Hepatocyte (in vitro differentiated cells): Measurements from ENCODE around the gene ATXN10. TPM values are rescaled to one million over a fixed set of nuclear protein-coding genes. Genes with fewer than 3 reads are reported as not detected.

Source experiments
- DNase-seq: peaks from one replicate; pipeline ENCODE4 v3.0.0-alpha.2; 2016; ENCODE audit warnings: low spot score
- H2AFZ ChIP-seq: fragments of 200-600 bp; sonication (generic); 2 replicates; pipeline ENCODE4 v1.6.0; 2016; ENCODE audit warnings: antibody characterized with exemption, mild to moderate bottlenecking
- H3K27ac ChIP-seq: fragments of 200-600 bp; sonication (generic); 2 replicates; pipeline ENCODE4 v1.5.1; 2016; ENCODE audit warnings: mild to moderate bottlenecking
- H3K27me3 ChIP-seq: fragments of 200-600 bp; sonication (generic); 2 replicates; pipeline ENCODE4 v1.6.1; 2016
- H3K36me3 ChIP-seq: fragments of 200-600 bp; sonication (generic); replicated peaks from 2 replicates; pipeline ENCODE4 v1.5.1; 2016; ENCODE audit warnings: low read depth; ENCODE audit not compliant: insufficient read depth
- H3K4me1 ChIP-seq: fragments of 200-600 bp; sonication (generic); 2 replicates; pipeline ENCODE4 v1.5.1; 2016; ENCODE audit warnings: mild to moderate bottlenecking, moderate library complexity; ENCODE audit not compliant: insufficient read depth
- H3K4me2 ChIP-seq: fragments of 200-600 bp; sonication (generic); 2 replicates; pipeline ENCODE4 v1.6.0; 2016
- H3K4me3 ChIP-seq: fragments of 200-600 bp; sonication (generic); 2 replicates; pipeline ENCODE4 v1.5.1; 2016; ENCODE audit warnings: mild to moderate bottlenecking
- H3K79me2 ChIP-seq: fragments of 200-600 bp; sonication (generic); 2 replicates; pipeline ENCODE4 v1.6.0; 2017; ENCODE audit warnings: mild to moderate bottlenecking
- H3K9me2 ChIP-seq: fragments of 200-600 bp; sonication (generic); replicated peaks from 2 replicates; pipeline ENCODE4 v1.6.0; 2017; ENCODE audit warnings: mild to moderate bottlenecking; ENCODE audit not compliant: insufficient read depth
- H3K9me3 ChIP-seq: fragments of 200-600 bp; sonication (generic); 2 replicates; pipeline ENCODE4 v1.5.1; 2016; ENCODE audit warnings: low read depth, mild to moderate bottlenecking
- H4K20me1 ChIP-seq: fragments of 200-600 bp; sonication (generic); 2 replicates; pipeline ENCODE4 v1.6.0; 2016; ENCODE audit warnings: mild to moderate bottlenecking; ENCODE audit not compliant: insufficient read depth, poor library complexity, severe bottlenecking
- EZH2 ChIP-seq: fragments of 200-600 bp; sonication (generic); IDR thresholded peaks from 2 replicates; pipeline ENCODE4 v1.6.1; 2016; ENCODE audit warnings: antibody characterized with exemption, mild to moderate bottlenecking, borderline replicate concordance
- EZH2phosphoT487 ChIP-seq: fragments of 200-600 bp; sonication (generic); IDR thresholded peaks from one replicate; pipeline ENCODE4 v1.6.1; 2018; ENCODE audit warnings: antibody characterized with exemption, mild to moderate bottlenecking, low read depth, moderate library complexity; ENCODE audit not compliant: unreplicated experiment, severe bottlenecking
- WGBS: methylation state at CpG from one replicate; pipeline ENCODE4 v1.1.6; 2016; ENCODE audit warnings: low lambda C conversion rate; ENCODE audit errors: missing lambda C conversion rate; 5-methylcytosine and 5-hydroxymethylcytosine counted together
- microRNA-seq: library from miRNA; unstranded; fragments of <30 nt; microRNA quantifications from one replicate; pipeline ENCODE4, GENCODE V29; 2017
- polyA plus RNA-seq: library from polyadenylated mRNA; unstranded; fragments of >200 nt; fragmentation: Nextera tagmentation; extraction: Ambion mirVana; gene quantifications from 2 replicates; pipeline ENCODE4 v1.2.1, GENCODE V29; 2016
- small RNA-seq: library from RNA; depleted of rRNA; stranded (forward); fragments of <200 nt; gene quantifications from one replicate; pipeline ENCODE3, GENCODE V24; 2014
- total RNA-seq: library from RNA; depleted of rRNA; stranded (reverse); fragments of >200 nt; gene quantifications from 2 replicates; pipeline ENCODE4 v1.2.3, GENCODE V29; 2014
- TF ChIP-seq, protein P1 (sequence below): fragments of 200-600 bp; sonication (generic); IDR thresholded peaks from 2 replicates; pipeline ENCODE4 v1.5.1; 2016; ENCODE audit warnings: antibody characterized with exemption, mild to moderate bottlenecking; ENCODE audit not compliant: poor library complexity

Gene ATXN10
- total and polyA plus RNA-seq, 2 experiments from 2014 or later = 141 to 186 TPM

DNA sequence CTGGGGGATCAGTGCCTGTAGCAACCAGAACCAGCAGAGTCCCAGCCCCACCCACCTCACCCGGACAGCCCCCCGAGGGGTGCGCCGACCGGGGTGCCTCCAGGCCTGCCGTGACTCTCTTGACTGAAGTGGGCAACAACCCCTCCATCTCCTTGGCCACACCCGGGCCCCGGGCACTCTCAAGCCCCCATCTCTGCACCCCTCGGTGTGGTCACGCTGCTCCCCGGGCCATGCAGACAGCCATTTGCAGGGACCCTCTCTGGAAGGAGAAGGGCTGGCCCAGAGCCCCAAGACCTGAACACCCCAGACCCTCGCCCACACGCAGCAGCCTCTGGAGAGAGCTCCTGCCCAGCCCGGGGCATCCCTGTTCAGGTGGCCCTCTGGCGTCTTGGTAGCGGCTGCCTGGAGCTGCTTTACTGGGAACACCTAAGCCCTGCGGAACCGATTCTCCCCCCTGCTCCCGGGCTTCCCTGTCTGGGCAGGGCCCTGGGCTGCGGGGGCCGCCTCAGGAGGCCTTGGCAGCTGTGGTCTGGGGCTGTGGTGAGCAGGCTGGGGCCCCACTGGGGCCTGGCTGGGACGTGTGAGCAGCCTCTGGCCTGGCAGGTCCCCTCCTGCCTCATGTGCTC, 220.5 kb downstream of the ATXN10 start:
- TF ChIP-seq EZH2 (no peak), EZH2phosphoT487 (no peak)
- TF ChIP-seq, protein P1, sequence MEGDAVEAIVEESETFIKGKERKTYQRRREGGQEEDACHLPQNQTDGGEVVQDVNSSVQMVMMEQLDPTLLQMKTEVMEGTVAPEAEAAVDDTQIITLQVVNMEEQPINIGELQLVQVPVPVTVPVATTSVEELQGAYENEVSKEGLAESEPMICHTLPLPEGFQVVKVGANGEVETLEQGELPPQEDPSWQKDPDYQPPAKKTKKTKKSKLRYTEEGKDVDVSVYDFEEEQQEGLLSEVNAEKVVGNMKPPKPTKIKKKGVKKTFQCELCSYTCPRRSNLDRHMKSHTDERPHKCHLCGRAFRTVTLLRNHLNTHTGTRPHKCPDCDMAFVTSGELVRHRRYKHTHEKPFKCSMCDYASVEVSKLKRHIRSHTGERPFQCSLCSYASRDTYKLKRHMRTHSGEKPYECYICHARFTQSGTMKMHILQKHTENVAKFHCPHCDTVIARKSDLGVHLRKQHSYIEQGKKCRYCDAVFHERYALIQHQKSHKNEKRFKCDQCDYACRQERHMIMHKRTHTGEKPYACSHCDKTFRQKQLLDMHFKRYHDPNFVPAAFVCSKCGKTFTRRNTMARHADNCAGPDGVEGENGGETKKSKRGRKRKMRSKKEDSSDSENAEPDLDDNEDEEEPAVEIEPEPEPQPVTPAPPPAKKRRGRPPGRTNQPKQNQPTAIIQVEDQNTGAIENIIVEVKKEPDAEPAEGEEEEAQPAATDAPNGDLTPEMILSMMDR = no peak
- Histone ChIP-seq H3K27ac (no peak overlapping the region), H2AFZ (no peak overlapping the region), H3K4me1 (peaks cover 9% of the 10 kb centered on the region), H3K4me3 (no peak overlapping the region), H3K9me3 (no peaks in the 10 kb centered on the region), H3K4me2 (no peak overlapping the region), H3K36me3 (no peaks in the 10 kb centered on the region), H4K20me1 (no peaks in the 10 kb centered on the region), H3K9me2 (no peaks in the 10 kb centered on the region), H3K27me3 (no peaks in the 10 kb centered on the region), H3K79me2 (no peaks in the 10 kb centered on the region)
- no peak for DNase-seq
- 81% methylated on average over 22 of the region's 22 CpGs for WGBS

DNA sequence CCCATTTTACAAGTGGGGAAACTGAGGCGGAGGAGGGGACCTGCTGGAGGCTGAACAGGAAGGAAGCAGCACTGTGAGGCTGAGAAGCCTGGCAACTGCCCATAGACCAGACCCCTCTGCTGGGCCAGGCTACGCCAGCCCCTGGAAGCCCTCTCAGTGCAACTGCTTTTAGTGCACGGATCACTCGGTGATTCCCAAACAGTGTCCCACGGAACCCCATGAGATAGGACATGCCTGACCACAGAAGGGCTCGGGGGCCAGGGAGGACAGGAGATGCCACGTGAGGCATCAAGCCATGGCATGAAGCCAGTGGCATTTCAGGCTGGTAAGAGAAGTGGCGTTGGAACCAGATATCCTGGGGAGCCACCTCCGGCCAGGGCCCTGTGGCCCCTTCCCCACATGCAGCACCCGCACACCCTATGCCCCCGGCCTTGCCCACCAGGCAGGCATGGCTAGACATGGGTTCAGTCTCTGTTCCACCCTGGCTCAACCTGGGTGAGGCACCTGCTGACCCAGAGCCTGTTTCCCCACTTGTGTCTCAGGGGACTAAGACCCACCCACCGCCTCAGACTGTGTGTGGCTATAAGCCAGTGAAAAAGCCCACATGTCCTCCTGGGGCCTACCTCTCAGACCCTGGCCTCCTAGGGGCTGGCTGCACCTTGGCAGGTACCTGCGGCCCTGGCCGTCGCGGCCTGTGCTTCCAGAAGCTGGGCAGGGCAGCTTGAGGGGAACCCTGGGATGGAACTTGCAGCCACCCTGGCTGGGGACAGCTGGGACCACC, 221.2 kb downstream of the ATXN10 start:
- TF ChIP-seq, protein P1 = no peak
- TF ChIP-seq EZH2phosphoT487 = no peak
- TF ChIP-seq EZH2 = no peak
- no peaks in the 10 kb centered on the region for H3K27me3 ChIP-seq

DNA sequence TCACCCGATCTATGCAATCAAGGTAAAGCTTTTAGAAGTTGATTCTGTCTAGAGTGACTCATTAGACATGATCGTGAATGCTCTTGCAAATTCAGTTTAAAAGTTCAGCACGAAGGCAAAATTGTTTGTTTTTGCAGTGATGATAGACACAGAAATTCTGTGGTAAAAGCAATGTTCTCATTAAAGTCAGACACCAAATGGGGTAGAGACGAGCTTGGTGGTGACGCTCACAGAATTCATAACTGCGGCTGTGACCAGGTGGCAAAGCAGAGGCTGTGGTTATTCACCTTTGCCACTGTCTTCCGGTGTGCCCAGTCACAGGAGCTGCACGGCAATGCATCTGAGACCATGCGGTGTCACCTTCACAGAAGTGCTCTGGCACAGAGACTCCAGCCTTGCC, 221.9 kb downstream of the ATXN10 start:
- H3K27me3 ChIP-seq = no peaks in the 10 kb centered on the region
- 78% methylated on average over 9 of the region's 9 CpGs for WGBS

More for the DNA sequence above, 221.2 kb downstream of the ATXN10 start:
- no peak overlapping the region for H3K4me2 ChIP-seq
- no peaks in the 10 kb centered on the region for H3K9me2 ChIP-seq
- no peaks in the 10 kb centered on the region for H3K79me2 ChIP-seq
- no peak overlapping the region for H3K4me3 ChIP-seq
- no peaks in the 10 kb centered on the region for H3K9me3 ChIP-seq
- no peaks in the 10 kb centered on the region for H3K36me3 ChIP-seq
- 90% methylated on average over 16 of the region's 16 CpGs for WGBS
- no peak overlapping the region for H2AFZ ChIP-seq
- no peak for DNase-seq
- no peak overlapping the region for H3K27ac ChIP-seq
- H4K20me1 ChIP-seq = no peaks in the 10 kb centered on the region
- H3K4me1 ChIP-seq = peaks cover 9% of the 10 kb centered on the region

More for the DNA sequence above, 221.9 kb downstream of the ATXN10 start:
- no peak for TF ChIP-seq EZH2phosphoT487
- TF ChIP-seq, protein P1 = no peak
- no peak for TF ChIP-seq EZH2
- H3K79me2 ChIP-seq = no peaks in the 10 kb centered on the region
- no peak overlapping the region for H3K4me3 ChIP-seq
- peaks cover 9% of the 10 kb centered on the region for H3K4me1 ChIP-seq
- H2AFZ ChIP-seq = no peak overlapping the region
- H4K20me1 ChIP-seq = no peaks in the 10 kb centered on the region
- no peaks in the 10 kb centered on the region for H3K9me3 ChIP-seq
- H3K4me2 ChIP-seq = no peak overlapping the region
- no peak overlapping the region for H3K27ac ChIP-seq
- no peaks in the 10 kb centered on the region for H3K9me2 ChIP-seq
- no peak for DNase-seq
- H3K36me3 ChIP-seq = no peaks in the 10 kb centered on the region

Small RNA genes within 50 kb of the gene (microRNA-seq; reads per million reads assigned to microRNA genes)
- gene MIR4762 = 1.3 reads per million

Small RNA genes within 50 kb of the gene (small RNA-seq; reads per million reads assigned to genes)
- gene MIR4762 = 0.09 reads per million
- gene RNU6-1161P = not detected

Other genes with a start within 250 kb of the ATXN10 start
- gene FBLN1, start 169.0 kb upstream of the ATXN10 start, total RNA-seq = 185 and 201 TPM in 2 replicates
- gene FBLN1, start 169.0 kb upstream of the ATXN10 start, polyA plus RNA-seq = 669 and 709 TPM in 2 replicates